GM12872 (cell line): ENCODE results near the gene PAGR1.

Source experiments
- CTCF ChIP-seq: IDR thresholded peaks from 3 replicates; pipeline ENCODE4 v1.5.1; 2011; ENCODE audit warnings: low read depth, mild to moderate bottlenecking, low read length, moderate library complexity; ENCODE audit not compliant: insufficient read depth

Gene PAGR1

GRCh38 chr16:29809850-29810698 is 5.9 kb upstream of the PAGR1 start:
- no peak for TF ChIP-seq CTCF

GRCh38 chr16:29810699-29811169 is 5.2 kb upstream of the PAGR1 start:
- TF ChIP-seq CTCF = no peak

GRCh38 chr16:29811170-29811895 is 4.6 kb upstream of the PAGR1 start:
- TF ChIP-seq CTCF = no peak

- no peak for TF ChIP-seq CTCF
Observed at GRCh38 chr16:29811896-29812665, 3.9 kb upstream of the PAGR1 start, which contains the start of gene PRRT2. TSS of gene PRRT2 (plus strand) at chr16:29812193. CDS start at chr16:29813055, 862 bp downstream.

- TF ChIP-seq CTCF = no peak
Observed at GRCh38 chr16:29812754-29813643, 3.0 kb upstream of the PAGR1 start.

- TF ChIP-seq CTCF = no peak
Observed at GRCh38 chr16:29813644-29814562, 2.0 kb upstream of the PAGR1 start.
